PC-9 (cell line): ENCODE results near the gene NEIL1. TPM values are rescaled to one million over a fixed set of nuclear protein-coding genes. Genes with fewer than 3 reads are reported as not detected.

Experiments
- BruUV-seq: library from RNA; stranded (reverse); fragments of 400-500 nt; replicated peaks from 2 replicates; lab custom pipeline; 2021; lab: Mats Ljungman, UMichigan
- CTCF ChIA-PET: fragments of 300-600 bp; sonication (Branson Sonifier 250); formaldehyde crosslinking; loops from one replicate; lab custom pipeline; 2022; ENCODE audit warnings: antibody characterized with exemption; lab: Charles Lee
- POLR2A ChIA-PET: fragments of 300-600 bp; sonication (Branson Sonifier 250); formaldehyde crosslinking; loops from one replicate; lab custom pipeline; 2022; ENCODE audit warnings: antibody characterized with exemption; ENCODE audit not compliant: unreplicated experiment; lab: Charles Lee
- DNase-seq, 2 experiments: peaks; one replicate each; pipeline versions ENCODE4 v3.0.0 to v3.0.0-alpha.2; 2015 to 2022; ENCODE audit warnings: mixed read lengths in 1 of 2
- H2AFZ ChIP-seq: fragments of 200-600 bp; sonication (generic); 2 replicates; pipeline ENCODE4 v1.8.1; 2017; ENCODE audit warnings: antibody characterized with exemption
- H3F3A ChIP-seq: fragments of 200-600 bp; sonication (generic); 2 replicates; pipeline ENCODE4 v1.8.1; 2017; ENCODE audit warnings: antibody characterized with exemption, mild to moderate bottlenecking, low read depth; ENCODE audit not compliant: insufficient read depth
- H3K27ac ChIP-seq: fragments of 200-600 bp; sonication (generic); 2 replicates; pipeline ENCODE4 v1.6.1; 2016; ENCODE audit warnings: mixed run types
- H3K27me3 ChIP-seq: fragments of 200-600 bp; sonication (generic); 2 replicates; pipeline ENCODE4 v1.6.1; 2016; ENCODE audit warnings: low read depth, mixed run types; ENCODE audit not compliant: insufficient read depth
- H3K36me3 ChIP-seq: fragments of 200-600 bp; sonication (generic); 2 replicates; pipeline ENCODE4 v1.6.1; 2016; ENCODE audit warnings: low read depth, mixed run types
- H3K4me1 ChIP-seq: fragments of 200-600 bp; sonication (generic); replicated peaks from 2 replicates; pipeline ENCODE4 v1.6.1; 2016; ENCODE audit warnings: mixed run types; ENCODE audit not compliant: insufficient read depth
- H3K4me2 ChIP-seq: fragments of 200-600 bp; sonication (generic); 2 replicates; pipeline ENCODE4 v1.6.1; 2017; ENCODE audit warnings: mixed run types
- H3K4me3 ChIP-seq: fragments of 200-600 bp; sonication (generic); 2 replicates; pipeline ENCODE4 v1.6.1; 2016; ENCODE audit warnings: mixed run types
- H3K79me2 ChIP-seq: fragments of 200-600 bp; sonication (generic); 2 replicates; pipeline ENCODE4 v1.6.1; 2017; ENCODE audit warnings: low read depth, mixed run types
- H3K9me2 ChIP-seq: fragments of 200-600 bp; sonication (generic); 2 replicates; pipeline ENCODE4 v1.8.1; 2017; ENCODE audit warnings: mild to moderate bottlenecking; ENCODE audit not compliant: insufficient read depth
- H3K9me3 ChIP-seq: fragments of 200-600 bp; sonication (generic); 2 replicates; pipeline ENCODE4 v1.8.1; 2016; ENCODE audit warnings: low read depth; ENCODE audit not compliant: insufficient read depth
- H4K20me1 ChIP-seq: fragments of 200-600 bp; sonication (generic); 2 replicates; pipeline ENCODE4 v1.8.1; 2017; ENCODE audit not compliant: insufficient read depth
- EZH2 ChIP-seq: fragments of 200-600 bp; sonication (generic); IDR thresholded peaks from 2 replicates; pipeline ENCODE4 v1.8.0; 2017; ENCODE audit warnings: antibody characterized with exemption, low read depth
- intact Hi-C: fragments of 100-400 bp; cut with micrococcal nuclease; formaldehyde crosslinking; loops from one replicate; pipeline ENCODE4 v1.10.0; 2022; ENCODE audit not compliant: unreplicated experiment
- total RNA-seq: library from RNA; stranded (reverse); gene quantifications from 2 replicates; pipeline ENCODE4 v1.2.3, GENCODE V29; 2021
- TF ChIP-seq, protein P1 (sequence below): fragments of 200-600 bp; sonication (generic); conservative IDR thresholded peaks from 2 replicates; pipeline ENCODE4 v1.6.1; 2017; ENCODE audit warnings: mixed run types, antibody characterized with exemption, mild to moderate bottlenecking, moderate library complexity

Gene NEIL1
- total RNA-seq, 1 experiment from 2014 or later, result 21.3 TPM

DNA sequence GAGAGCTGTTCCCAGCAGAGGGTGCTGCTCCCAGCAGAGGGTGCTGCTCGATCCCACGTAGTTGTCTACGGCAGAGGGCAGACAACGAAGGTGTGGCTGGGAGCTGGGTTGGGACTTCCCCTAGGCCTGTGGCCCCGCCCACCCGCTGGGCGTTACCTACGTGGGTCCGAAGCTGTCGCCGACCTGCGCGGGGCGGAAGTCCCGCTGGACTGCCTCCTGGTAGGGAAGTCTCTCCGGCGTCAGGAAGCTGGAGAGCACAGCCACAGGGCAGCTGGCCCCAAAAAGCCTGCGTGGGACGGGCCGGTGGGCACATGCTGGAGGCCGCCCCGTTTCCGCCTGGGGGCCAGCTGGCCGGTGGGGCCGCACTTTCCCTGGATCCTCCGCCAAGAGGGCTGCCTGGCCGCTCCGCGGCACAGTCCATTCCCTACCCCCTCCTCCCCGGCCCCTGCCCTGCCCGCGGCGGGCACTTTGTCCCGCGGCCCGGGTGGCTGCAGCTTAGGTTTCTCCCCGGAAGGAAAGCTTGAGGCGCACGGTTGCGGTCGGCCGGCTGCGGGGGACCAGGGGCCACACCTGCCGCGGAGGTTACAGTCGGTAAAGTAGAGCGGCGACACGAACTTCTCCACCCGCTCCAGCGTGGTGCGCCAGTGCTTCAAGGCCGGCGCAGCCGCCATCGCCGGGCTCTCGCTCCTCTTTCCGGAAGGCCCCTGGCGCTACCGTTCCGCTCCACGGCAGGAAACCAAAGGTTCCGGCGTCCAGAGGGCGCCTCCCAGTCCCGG is 21.3 kb downstream of the NEIL1 start, which contains the start of gene MAN2C1:
MAN2C1 (minus strand) TSS at position 695 of the 776 bp plus-strand sequence; CDS start at position 671, 24 bp downstream.
- H3K36me3 ChIP-seq, result peaks cover 4% of the 10 kb centered on the region; the same call in 1 of the 2 replicates
- no peaks in the 10 kb centered on the region for H3K9me2 ChIP-seq
- H3F3A ChIP-seq, result peaks cover 33% of the 10 kb centered on the region
- intact Hi-C loops, result loop anchor here (2.0 to 5.0 kb wide), 3 partner anchors 84 to 315 kb away; partner anchors contain the start of genes IMP3 and SIN3A
- H3K4me3 ChIP-seq, result peak within 1 kb of the TSS; percentile 63
- CTCF ChIA-PET, result interaction anchor here (0.6 to 1.2 kb wide), 15 partner anchors 22 to 536 kb away, joined by 3 to 6 read pairs (median 4); partner anchors contain the start of genes IMP3 and SIN3A
- DNase-seq, result peak; percentile 93 to 97
- H3K4me1 ChIP-seq, result peaks cover 25% of the 10 kb centered on the region
- peaks cover 16% of the 10 kb centered on the region for H3K79me2 ChIP-seq
- peak within 1 kb of the TSS; percentile 65 for H2AFZ ChIP-seq
- POLR2A ChIA-PET, result interaction anchor here (0.5 to 3.1 kb wide), 10 partner anchors 21 to 485 kb away, joined by 3 to 39 read pairs (median 4); partner anchors contain the start of genes SIN3A, SNUPN and SNX33
- no peaks in the 10 kb centered on the region for H3K27me3 ChIP-seq
- peak within 1 kb of the TSS; percentile 90 for H3K4me2 ChIP-seq
- peaks cover 9% of the 10 kb centered on the region; the same call in 1 of the 2 replicates for H4K20me1 ChIP-seq
- H3K9me3 ChIP-seq, result no peaks in the 10 kb centered on the region
- BruUV-seq, result no TSS peak
- H3K27ac ChIP-seq, result peak within 1 kb of the TSS; percentile 79
- TF ChIP-seq, protein P1, sequence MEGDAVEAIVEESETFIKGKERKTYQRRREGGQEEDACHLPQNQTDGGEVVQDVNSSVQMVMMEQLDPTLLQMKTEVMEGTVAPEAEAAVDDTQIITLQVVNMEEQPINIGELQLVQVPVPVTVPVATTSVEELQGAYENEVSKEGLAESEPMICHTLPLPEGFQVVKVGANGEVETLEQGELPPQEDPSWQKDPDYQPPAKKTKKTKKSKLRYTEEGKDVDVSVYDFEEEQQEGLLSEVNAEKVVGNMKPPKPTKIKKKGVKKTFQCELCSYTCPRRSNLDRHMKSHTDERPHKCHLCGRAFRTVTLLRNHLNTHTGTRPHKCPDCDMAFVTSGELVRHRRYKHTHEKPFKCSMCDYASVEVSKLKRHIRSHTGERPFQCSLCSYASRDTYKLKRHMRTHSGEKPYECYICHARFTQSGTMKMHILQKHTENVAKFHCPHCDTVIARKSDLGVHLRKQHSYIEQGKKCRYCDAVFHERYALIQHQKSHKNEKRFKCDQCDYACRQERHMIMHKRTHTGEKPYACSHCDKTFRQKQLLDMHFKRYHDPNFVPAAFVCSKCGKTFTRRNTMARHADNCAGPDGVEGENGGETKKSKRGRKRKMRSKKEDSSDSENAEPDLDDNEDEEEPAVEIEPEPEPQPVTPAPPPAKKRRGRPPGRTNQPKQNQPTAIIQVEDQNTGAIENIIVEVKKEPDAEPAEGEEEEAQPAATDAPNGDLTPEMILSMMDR, result no peak; the same call in 1 of the 2 replicates
- TF ChIP-seq EZH2, result no peak

DNA sequence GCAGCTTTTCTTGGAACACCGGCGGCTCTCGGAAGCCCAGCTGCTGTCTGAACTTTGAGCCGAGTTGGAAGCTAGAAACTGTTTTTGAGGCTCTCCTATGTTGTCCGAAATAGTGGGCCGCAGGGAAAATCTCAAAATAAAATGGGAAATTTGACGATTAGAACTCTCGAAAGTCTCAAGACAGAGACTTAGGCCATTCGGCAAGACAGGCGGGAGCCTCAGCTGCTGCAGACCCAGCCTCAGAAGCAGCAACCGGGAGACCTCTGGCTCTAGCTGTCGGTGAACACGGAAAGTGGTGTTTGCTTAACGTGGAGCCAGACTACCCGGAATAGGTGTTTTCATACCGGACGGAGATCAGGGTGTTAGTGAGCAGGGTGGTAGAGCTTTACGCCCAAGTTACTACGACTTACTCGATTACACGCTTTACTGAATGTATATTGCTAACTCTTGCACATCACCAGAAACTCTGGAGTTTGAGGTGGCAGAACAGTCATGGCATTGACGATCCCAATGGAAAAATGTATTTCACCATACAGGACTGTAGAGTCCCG is 21.9 kb downstream of the NEIL1 start:
- peak overlapping the region; percentile 79 for H3K27ac ChIP-seq
- no peaks in the 10 kb centered on the region for H3K27me3 ChIP-seq
- peak overlapping the region; percentile 63 for H3K4me3 ChIP-seq
- TSS peak; percentile 78 for BruUV-seq
- TF ChIP-seq, protein P1, result no peak
- TF ChIP-seq EZH2, result no peak
- POLR2A ChIA-PET, result interaction anchor here (0.5 to 3.1 kb wide), 6 partner anchors 21 to 455 kb away, joined by 3 to 39 read pairs (median 4); partner anchors contain the start of genes SIN3A and SNX33
- peaks cover 16% of the 10 kb centered on the region; the same call in 1 of the 2 replicates for H4K20me1 ChIP-seq
- no peaks in the 10 kb centered on the region for H3K9me3 ChIP-seq
- peaks cover 4% of the 10 kb centered on the region; the same call in 1 of the 2 replicates for H3K36me3 ChIP-seq
- peaks cover 25% of the 10 kb centered on the region for H3K4me1 ChIP-seq
- H3K4me2 ChIP-seq, result peak overlapping the region; percentile 90
- peaks cover 17% of the 10 kb centered on the region for H3K79me2 ChIP-seq
- peaks cover 33% of the 10 kb centered on the region for H3F3A ChIP-seq
- intact Hi-C loops, result loop anchor here (2.0 to 5.0 kb wide), 3 partner anchors 84 to 314 kb away; partner anchors contain the start of genes IMP3 and SIN3A
- CTCF ChIA-PET, result interaction anchor here (0.6 to 1.2 kb wide), 7 partner anchors 59 to 778 kb away, joined by 3 to 6 read pairs (median 5); partner anchors contain the start of gene SIN3A
- no peak for DNase-seq
- H3K9me2 ChIP-seq, result no peaks in the 10 kb centered on the region
- H2AFZ ChIP-seq, result peak overlapping the region; percentile 9; the same call in 1 of the 2 replicates
